Bone marrow (tissue), 2 donors: ENCODE data around the gene FOXO3.

Source experiments
- DNase-seq, 2 donors: peaks; one replicate each; lab custom pipeline; 2025; lab: John Stamatoyannopoulos, UW

Gene FOXO3

GRCh38 chr6:108712946-108713345 lies 152.2 kb downstream of the FOXO3 start:
- DNase-seq = no peak

GRCh38 chr6:108714101-108714765 lies 153.5 kb downstream of the FOXO3 start:
- DNase-seq = no peak

- no peak for DNase-seq
Measured at GRCh38 chr6:108714766-108715414, 154.2 kb downstream of the FOXO3 start.

GRCh38 chr6:108715832-108716231 lies 155.1 kb downstream of the FOXO3 start:
- DNase-seq = no peak

GRCh38 chr6:108716801-108717791 lies 156.4 kb downstream of the FOXO3 start:
- no peak for DNase-seq

- DNase-seq = no peak
Measured at GRCh38 chr6:108719477-108719876, 158.8 kb downstream of the FOXO3 start.

GRCh38 chr6:108720827-108721226 lies 160.1 kb downstream of the FOXO3 start:
- DNase-seq = no peak

GRCh38 chr6:108721286-108721685 lies 160.6 kb downstream of the FOXO3 start:
- no peak for DNase-seq

- DNase-seq = no peak
Measured at GRCh38 chr6:108723594-108723993, 162.9 kb downstream of the FOXO3 start.

GRCh38 chr6:108726726-108727339 lies 166.1 kb downstream of the FOXO3 start:
- no peak for DNase-seq

- DNase-seq = no peak
Measured at GRCh38 chr6:108727966-108728730, 167.4 kb downstream of the FOXO3 start.

GRCh38 chr6:108728826-108729225 lies 168.1 kb downstream of the FOXO3 start:
- no peak for DNase-seq

GRCh38 chr6:108730635-108731515 lies 170.2 kb downstream of the FOXO3 start:
- DNase-seq = no peak

- no peak for DNase-seq
Measured at GRCh38 chr6:108732091-108732870, 171.6 kb downstream of the FOXO3 start.

GRCh38 chr6:108733051-108733450 lies 172.3 kb downstream of the FOXO3 start:
- no peak for DNase-seq

- no peak for DNase-seq
Measured at GRCh38 chr6:108733706-108734265, 173.1 kb downstream of the FOXO3 start.
